Kidney (tissue), 14 donors: ENCODE results near the gene ALPG. TPM values are rescaled to one million over a fixed set of nuclear protein-coding genes. Genes with fewer than 3 reads are reported as not detected.

Source experiments
- DNase-seq, 5 donors: peaks; one replicate each; pipeline ENCODE4 v3.0.0-alpha.2; 2013 to 2020
- FAIRE-seq: peaks from 2 replicates; lab custom pipeline; 2012; peaks lifted over from hg19 to GRCh38; lab: Jason Lieb, UNC
- H3K27ac ChIP-seq, 2 donors: one replicate each; pipeline ENCODE4 v1.7.0; 2013; ENCODE audit warnings: low read depth in 2 of 2, low read length in 2 of 2, inconsistent platforms in 1 of 2
- H3K27me3 ChIP-seq: one replicate; pipeline ENCODE4 v1.7.1; 2013; ENCODE audit warnings: low read length, inconsistent platforms; ENCODE audit not compliant: control insufficient read depth, insufficient read depth
- H3K36me3 ChIP-seq, 3 donors: one replicate each; pipeline versions ENCODE4 v1.7.0 to v1.7.1; 2013; ENCODE audit warnings: low read length in 3 of 3, control low read depth in 1 of 3, inconsistent platforms in 1 of 3; ENCODE audit not compliant: insufficient read depth in 3 of 3, control insufficient read depth in 2 of 3
- H3K4me1 ChIP-seq, 3 donors: one replicate each; pipeline versions ENCODE4 v1.7.0 to v1.7.1; 2013; ENCODE audit warnings: low read length in 3 of 3, inconsistent platforms in 1 of 3, low read depth in 1 of 3; ENCODE audit not compliant: control insufficient read depth in 2 of 3, insufficient read depth in 2 of 3
- H3K4me3 ChIP-seq, 3 donors: one replicate each; pipeline versions ENCODE4 v1.7.0 to v1.8.1; 2013; ENCODE audit warnings: low read length in 3 of 3, control low read depth in 1 of 3, inconsistent platforms in 1 of 3
- H3K9ac ChIP-seq, 3 donors: one replicate each; pipeline versions ENCODE4 v1.7.0 to v1.7.1; 2013; ENCODE audit warnings: low read length in 3 of 3, control low read depth in 1 of 3, inconsistent platforms in 1 of 3
- H3K9me3 ChIP-seq, 3 donors: one replicate each; pipeline versions ENCODE4 v1.7.0 to v1.7.1; 2013; ENCODE audit warnings: low read length in 3 of 3, control low read depth in 1 of 3, inconsistent platforms in 1 of 3; ENCODE audit not compliant: control insufficient read depth in 2 of 3, insufficient read depth in 1 of 3
- intact Hi-C: fragments of 100-400 bp; cut with DNase I; formaldehyde crosslinking; loops from one replicate; pipeline ENCODE4 v1.11.1; 2022
- polyA plus RNA-seq: library from polyadenylated mRNA; stranded (reverse); fragments of 350-450 nt; fragmentation: Illumina TruSeq; extraction: RNeasy Lipid Tissue Mini Kit (QIAGEN cat#74804); gene quantifications from one replicate; pipeline ENCODE4 v1.2.3, GENCODE V29; 2014; ENCODE audit warnings: low read depth, low replicate concordance; ENCODE audit not compliant: insufficient read depth
- total RNA-seq: library from RNA; stranded (reverse); fragmentation: NEBNext Ultra II Directional; extraction: Animal tissue kit (Norgen Biotek cat#: 25700); gene quantifications from one replicate; pipeline ENCODE4 v1.2.1, GENCODE V29; 2021
- TF ChIP-seq, protein P1 (sequence below): IDR thresholded peaks from 3 replicates; pipeline ENCODE4 v1.5.1; 2012; ENCODE audit warnings: mild to moderate bottlenecking, moderate library complexity, borderline replicate concordance; ENCODE audit not compliant: insufficient read depth; ENCODE audit errors: extremely low read depth
- donor health status: control.
- donor health status: control.
- donor health status: control.
- donor health status: control.
- donor health status: control.
- donor health status: DM: yes; HTN: yes; CAD: no.
- donor health status: Normal renal cell carcinoma (clear cell type).

The ALPG gene
- total and polyA plus RNA-seq, 2 donors from 2014 or later = not detected

DNA sequence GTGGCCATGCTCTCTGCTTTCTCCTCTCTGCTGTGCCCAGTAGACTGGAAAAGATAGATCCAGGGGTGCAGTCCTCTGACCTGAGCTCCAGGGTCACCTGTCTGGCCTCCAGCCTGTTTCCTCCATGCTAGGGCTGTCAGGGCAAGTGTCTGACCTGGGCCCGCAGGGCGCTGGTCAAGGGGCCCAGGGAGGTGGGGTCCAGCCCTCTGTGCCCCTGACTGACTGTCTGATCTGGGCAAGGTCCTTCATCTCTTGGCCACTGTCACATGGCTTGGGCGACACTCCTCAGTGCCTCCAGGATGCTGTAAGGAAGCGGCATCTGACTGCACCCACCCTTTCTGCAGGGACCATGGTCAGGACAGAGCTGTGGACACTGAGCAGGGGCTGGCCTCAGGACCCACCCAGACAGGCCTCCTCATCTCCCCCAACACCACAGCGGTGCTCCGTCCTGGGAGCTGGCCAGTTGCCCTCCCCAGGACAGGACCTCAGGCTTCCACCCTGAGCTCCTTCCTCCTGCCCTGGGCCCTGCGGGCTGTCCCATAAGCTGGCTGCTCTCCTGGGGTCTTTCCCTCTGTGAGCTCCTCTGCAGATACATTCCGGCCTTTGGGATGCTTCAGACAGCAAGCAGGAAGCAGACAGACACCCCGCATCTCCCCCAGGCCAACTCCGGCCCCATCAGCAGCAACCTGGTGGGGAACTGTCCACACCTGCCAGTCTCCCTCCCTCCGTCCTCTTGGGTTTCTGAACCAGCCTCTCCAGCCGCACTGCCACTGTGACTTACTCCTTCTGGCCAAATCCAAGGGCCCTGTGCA lies 28.1 kb downstream of the ALPG start:
- no peak overlapping the region for H3K9ac ChIP-seq
- TF ChIP-seq, protein P1, sequence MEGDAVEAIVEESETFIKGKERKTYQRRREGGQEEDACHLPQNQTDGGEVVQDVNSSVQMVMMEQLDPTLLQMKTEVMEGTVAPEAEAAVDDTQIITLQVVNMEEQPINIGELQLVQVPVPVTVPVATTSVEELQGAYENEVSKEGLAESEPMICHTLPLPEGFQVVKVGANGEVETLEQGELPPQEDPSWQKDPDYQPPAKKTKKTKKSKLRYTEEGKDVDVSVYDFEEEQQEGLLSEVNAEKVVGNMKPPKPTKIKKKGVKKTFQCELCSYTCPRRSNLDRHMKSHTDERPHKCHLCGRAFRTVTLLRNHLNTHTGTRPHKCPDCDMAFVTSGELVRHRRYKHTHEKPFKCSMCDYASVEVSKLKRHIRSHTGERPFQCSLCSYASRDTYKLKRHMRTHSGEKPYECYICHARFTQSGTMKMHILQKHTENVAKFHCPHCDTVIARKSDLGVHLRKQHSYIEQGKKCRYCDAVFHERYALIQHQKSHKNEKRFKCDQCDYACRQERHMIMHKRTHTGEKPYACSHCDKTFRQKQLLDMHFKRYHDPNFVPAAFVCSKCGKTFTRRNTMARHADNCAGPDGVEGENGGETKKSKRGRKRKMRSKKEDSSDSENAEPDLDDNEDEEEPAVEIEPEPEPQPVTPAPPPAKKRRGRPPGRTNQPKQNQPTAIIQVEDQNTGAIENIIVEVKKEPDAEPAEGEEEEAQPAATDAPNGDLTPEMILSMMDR = no peak
- no peak overlapping the region for H3K4me3 ChIP-seq
- no peaks in the 10 kb centered on the region for H3K36me3 ChIP-seq
- DNase-seq (peak in 2 of 5 donors; percentile 30 to 58), FAIRE-seq (no peak)
- H3K4me1 ChIP-seq = no peaks in the 10 kb centered on the region
- no peak overlapping the region for H3K27ac ChIP-seq
- H3K27me3 ChIP-seq = no peaks in the 10 kb centered on the region
- intact Hi-C loops = loop anchor here (10.0 kb wide), 1 partner anchor 520 kb away; no protein-coding TSS in a partner anchor
- H3K9me3 ChIP-seq = no peaks in the 10 kb centered on the region

GRCh38 chr2:232435375-232435648 lies 28.7 kb downstream of the ALPG start:
- no peaks in the 10 kb centered on the region for H3K27me3 ChIP-seq
- TF ChIP-seq, protein P1 = no peak
- FAIRE-seq (no peak), DNase-seq (no peak)
- no peak overlapping the region for H3K9ac ChIP-seq
- H3K4me1 ChIP-seq = no peaks in the 10 kb centered on the region
- H3K36me3 ChIP-seq = no peaks in the 10 kb centered on the region
- H3K27ac ChIP-seq = no peak overlapping the region
- H3K4me3 ChIP-seq = no peak overlapping the region
- intact Hi-C loops = loop anchor here (10.0 kb wide), 1 partner anchor 521 kb away; no protein-coding TSS in a partner anchor
- H3K9me3 ChIP-seq = no peaks in the 10 kb centered on the region

DNA sequence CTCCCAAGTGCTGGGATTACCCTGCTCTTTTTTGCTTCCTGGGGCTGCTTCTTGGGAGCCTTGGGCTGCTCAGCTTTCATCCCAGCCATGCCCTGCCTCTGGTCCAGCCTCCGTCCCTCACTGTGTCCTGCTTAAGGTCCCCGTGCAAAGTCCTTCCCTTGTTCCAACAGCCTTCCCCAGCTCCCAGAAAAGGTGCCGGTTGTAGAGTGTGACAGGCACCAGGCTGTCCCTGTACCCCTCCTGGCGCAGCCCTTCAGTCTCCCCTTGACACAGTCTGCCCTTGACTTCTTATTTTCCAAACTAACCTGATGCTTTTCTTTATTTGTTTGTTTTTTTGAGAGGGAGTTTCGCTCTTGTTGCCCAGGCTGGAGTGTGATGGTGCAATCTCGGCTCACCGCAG lies 29.2 kb downstream of the ALPG start:
- H3K27ac ChIP-seq = no peak overlapping the region
- H3K27me3 ChIP-seq = no peaks in the 10 kb centered on the region
- FAIRE-seq (no peak), DNase-seq (peak in 2 of 5 donors; percentile 13 to 19)
- intact Hi-C loops = loop anchor here (10.0 kb wide), 1 partner anchor 521 kb away; no protein-coding TSS in a partner anchor
- TF ChIP-seq, protein P1 = no peak
- H3K4me3 ChIP-seq = no peak overlapping the region
- H3K36me3 ChIP-seq = no peaks in the 10 kb centered on the region
- no peaks in the 10 kb centered on the region for H3K4me1 ChIP-seq
- no peak overlapping the region for H3K9ac ChIP-seq
- no peaks in the 10 kb centered on the region for H3K9me3 ChIP-seq
